Stimulated activated CD4-positive, alpha-beta T cell treated with anti-CD3 and anti-CD28 coated beads, Interleukin-4, amount 100 ng/mL, for 4 hours (primary cell): ENCODE measurements around the gene PDE7B.
"Not testable (repeated sequence)": the region's sequence is repeated elsewhere in the genome, so short reads cannot be mapped to it uniquely, and the experiment has no call there.

Source experiments
- DNase-seq, 2 experiments: peaks; one replicate each; pipeline ENCODE4 v3.0.0-alpha.2; 2020

PDE7B gene

DNA sequence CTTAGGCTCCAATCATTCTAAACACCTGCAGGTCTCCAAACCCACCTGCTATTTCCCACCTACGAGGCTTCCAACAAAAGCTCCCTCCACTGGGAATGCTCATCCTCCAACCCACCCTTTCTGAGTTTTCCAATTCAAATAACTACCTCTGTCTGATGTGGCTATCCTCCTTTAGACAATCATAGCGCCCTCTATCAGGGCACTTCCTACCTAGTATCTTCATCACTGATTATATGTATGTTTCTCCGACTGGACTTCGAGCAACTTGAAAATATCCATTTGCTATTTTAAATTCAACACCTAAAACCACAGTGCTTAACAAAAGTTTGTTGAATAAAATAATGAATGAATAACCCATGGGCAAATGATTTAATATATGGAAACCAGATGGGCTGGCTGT, 357.3 kb downstream of the PDE7B start:
- DNase-seq = no peak

- no peak for DNase-seq
These were observed 358.0 kb downstream of the PDE7B start for GRCh38 chr6:136209496-136209895.

DNA sequence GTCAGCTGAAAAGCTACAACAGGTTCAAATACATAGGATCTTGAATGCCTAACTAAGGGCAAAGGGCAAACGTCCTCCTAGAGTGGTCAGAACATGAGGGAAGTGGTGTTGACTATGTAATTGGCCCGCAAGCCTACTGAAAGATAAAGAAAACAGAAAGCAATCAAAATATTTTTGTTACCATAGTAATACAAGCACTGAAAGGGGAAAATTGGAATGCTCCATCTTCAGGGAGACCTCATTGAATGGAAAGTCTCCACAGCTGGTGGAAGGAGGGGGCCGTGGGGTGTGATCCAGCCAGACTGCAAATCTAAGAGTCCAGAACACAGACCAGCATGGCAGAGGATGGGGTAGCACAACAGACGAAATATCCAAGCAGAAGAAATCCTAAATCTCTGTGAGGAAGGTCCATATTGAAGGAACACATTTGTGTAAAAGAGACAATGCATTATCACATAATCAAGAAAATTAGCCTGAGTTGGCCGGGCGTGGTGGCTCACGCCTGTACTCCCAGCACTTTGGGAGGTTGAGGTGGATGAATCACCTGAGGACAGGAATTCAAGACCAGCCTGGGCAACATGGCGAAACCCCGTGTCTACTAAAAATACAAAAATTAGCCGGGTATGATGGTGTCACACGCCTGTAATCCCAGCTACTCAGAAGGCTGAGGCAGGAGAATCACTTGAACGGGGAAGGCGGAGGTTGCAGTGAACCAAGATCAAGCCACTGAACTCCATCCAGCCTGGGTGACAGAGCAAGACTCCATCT, 359.1 kb downstream of the PDE7B start:
- no peak for DNase-seq

DNA sequence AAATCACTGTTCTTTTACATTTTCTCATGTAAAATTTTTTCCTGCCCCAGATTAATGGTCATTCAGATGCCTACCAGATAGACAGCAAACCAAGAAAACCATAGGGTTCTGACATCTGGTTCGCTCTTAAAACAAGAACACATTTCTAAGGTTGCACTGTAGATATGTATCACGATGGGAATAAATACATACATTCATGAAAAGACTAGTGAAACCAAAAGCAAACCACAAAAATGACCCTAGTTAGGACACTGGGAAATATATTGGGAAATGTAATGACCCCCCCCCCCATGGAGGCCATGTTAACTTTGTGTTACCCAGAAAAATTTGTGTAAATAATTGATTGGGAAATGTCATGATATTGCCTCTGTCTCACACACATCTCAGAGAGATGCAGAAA, 361.1 kb downstream of the PDE7B start:
- no peak for DNase-seq

- no peak for DNase-seq
These were observed 361.6 kb downstream of the PDE7B start for GRCh38 chr6:136213012-136213539.

- no peak for DNase-seq
These were observed 362.4 kb downstream of the PDE7B start for GRCh38 chr6:136213853-136214252.

- no peak for DNase-seq
These were observed 365.3 kb downstream of the PDE7B start for GRCh38 chr6:136216503-136217401.

GRCh38 chr6:136224974-136225373, 373.5 kb downstream of the PDE7B start:
- DNase-seq = not testable (repeated sequence)

GRCh38 chr6:136225496-136225895, 374.0 kb downstream of the PDE7B start:
- DNase-seq = peak; percentile 16 to 33

DNA sequence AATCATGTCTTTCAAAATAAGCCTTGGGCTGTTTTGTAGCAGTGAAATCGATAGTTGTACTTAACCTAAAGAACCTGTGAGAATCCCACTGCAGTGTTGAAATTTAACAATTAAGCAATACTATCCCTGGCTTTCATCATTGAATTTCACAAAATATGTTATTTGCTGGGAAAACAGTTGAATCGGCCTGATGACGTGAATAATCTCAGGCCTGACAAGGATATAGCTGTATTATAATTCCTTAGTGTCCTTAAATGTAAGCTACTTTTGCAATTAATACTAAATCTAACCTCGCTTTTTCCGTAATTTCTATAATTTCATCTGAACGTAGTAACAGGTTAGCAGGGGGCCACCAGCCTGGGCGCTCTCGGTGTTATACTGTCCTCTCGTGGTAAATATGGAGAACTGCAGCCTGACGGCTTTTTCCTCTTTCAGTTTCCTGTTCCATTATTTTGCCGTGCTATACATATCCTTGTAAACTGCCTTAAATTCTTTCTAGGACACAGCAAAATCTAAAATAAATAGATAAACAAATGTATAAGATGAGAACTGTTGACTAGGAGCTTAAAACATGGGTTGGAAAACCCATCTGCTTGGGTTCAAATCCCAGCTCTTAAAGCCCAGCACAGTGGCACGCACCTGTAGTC, 374.6 kb downstream of the PDE7B start:
- peak; percentile 19 to 43 for DNase-seq

DNA sequence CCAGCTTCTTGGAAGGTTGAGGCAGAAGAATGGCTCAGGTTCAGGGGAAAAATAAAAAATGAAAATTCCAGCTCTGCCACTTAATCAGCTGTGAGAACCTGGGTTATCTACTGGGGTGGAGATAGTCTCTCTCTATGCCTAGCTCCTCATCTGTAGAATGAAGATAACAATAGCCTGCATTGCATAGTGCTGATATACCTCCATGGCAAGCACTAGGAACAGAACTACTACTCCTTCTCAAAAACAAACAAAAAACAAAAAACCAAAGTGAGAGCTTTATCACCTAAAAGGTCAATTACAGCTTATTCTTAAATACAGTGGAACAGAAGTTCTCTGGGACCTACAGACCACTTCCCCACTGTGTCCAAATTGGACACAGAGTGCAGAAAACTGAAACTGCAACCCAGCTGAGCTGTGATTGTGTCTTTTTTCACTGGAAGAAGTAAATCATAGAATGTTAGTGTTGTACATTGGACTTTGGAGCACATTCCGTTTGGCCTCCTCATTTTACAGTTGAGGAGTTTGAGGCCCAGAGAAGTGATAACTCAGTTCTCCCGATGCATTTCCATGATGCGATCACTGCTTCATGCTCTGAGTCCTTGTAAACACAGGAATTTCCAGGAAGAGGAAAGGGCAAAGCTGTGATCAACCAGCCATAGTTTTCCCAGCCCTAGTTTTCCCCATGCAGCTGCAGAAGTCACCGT, 375.3 kb downstream of the PDE7B start:
- DNase-seq = no peak

DNA sequence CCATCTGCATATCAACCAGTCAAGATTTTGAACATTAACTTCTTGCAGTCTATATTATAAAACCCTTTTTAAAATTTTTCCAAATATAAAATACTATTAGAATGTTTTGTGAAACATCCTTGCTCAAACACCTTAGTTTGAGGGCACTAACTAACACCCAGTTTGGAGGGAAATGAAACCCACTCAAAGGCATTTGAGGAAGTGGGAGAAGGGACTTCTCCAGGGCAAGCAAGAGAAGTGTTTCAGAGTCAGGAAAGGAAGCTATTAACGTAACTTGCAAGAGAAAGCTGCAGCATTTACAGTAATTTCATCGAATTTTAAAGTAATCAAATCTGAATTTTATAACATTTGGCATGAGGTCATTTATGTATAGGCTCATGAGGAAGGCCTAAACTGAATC, 377.3 kb downstream of the PDE7B start:
- DNase-seq = no peak

GRCh38 chr6:136230219-136230853, 378.8 kb downstream of the PDE7B start:
- DNase-seq = no peak

- no peak for DNase-seq
These were observed 381.2 kb downstream of the PDE7B start for GRCh38 chr6:136232701-136233100.

DNA sequence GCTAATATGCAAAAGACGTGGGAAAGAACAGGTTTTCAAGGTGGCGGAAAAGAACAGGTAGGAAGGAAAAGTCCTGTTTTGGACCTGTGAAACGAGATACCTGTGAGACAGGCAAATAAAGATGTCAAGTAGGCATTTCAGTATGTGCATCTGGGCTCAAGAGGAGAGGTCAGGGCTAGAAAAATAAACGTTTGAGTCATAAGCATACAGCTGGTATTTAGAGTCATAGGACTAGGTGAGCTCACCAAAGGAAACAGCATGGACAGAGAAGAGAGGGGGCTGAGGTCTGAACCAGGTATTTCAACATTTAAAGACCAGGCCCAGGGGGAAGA, 383.7 kb downstream of the PDE7B start:
- no peak for DNase-seq

GRCh38 chr6:136236466-136237293, 385.2 kb downstream of the PDE7B start:
- DNase-seq = no peak

- DNase-seq = no peak
These were observed 392.6 kb downstream of the PDE7B start for GRCh38 chr6:136244061-136244616.
